ENCODE results near the gene LGI4. TPM values are rescaled to one million over a fixed set of nuclear protein-coding genes. Genes with fewer than 3 reads are reported as not detected.

Gene LGI4
- total RNA-seq, 4 donors from 2014 or later, result 24.8 to 47.9 (median 36.2) TPM

DNA sequence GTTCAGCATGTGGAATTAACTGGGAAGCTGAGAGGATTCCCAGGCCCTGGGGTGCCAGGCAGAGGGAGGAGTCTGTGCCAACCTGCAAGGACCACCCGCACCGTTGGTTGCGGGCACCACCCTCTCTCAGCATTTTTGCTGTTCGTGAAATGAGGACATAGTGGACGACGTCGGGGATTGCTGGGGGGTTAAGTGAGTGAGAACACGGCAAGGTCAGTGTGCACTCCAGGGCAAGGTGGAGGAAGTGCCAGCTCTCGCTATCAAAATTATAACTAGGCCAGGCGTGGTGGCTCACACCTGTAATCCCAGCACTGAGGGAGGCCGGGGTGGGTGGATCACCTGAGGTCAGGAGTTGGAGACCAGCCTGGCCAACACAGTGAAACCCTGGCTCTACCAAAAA lies 17.1 kb downstream of the LGI4 start:
- TF ChIP-seq EP300 (IDR thresholded peaks at IDR 0.05), result no peak
- TF ChIP-seq POLR2A (IDR thresholded peaks at IDR 0.05), result no peak
- TF ChIP-seq CTCF (IDR thresholded peaks at IDR 0.05), result no peak
- no peak for TF ChIP-seq POLR2AphosphoS5 (IDR thresholded peaks at IDR 0.05)
- H3K27ac ChIP-seq, result peak overlapping the region in 2 of 4 donors; percentile 62 to 91

GRCh38 chr19:35117116-35117515 lies 17.7 kb downstream of the LGI4 start:
- Histone ChIP-seq H3K9me3 (no peaks in the 10 kb centered on the region), H3K4me1 (peaks cover 0 to 27% (median 0%) of the 10 kb centered on the region in 3 donors), H3K36me3 (no peaks in the 10 kb centered on the region), H3K27me3 (peaks cover 12% of the 10 kb centered on the region), H3K4me3 (peak overlapping the region in 1 of 2 donors; percentile 42), H3K27ac (peak overlapping the region in 3 of 4 donors; percentile 47 to 91 (median 62))
- no peak for ATAC-seq
- WGBS, 2 donors (ENCODE audit: low coverage in 1 of 2), result 71 to 82% methylated on average over 2 of the region's 8 CpGs
- TF ChIP-seq POLR2A (IDR thresholded peaks at IDR 0.05), result no peak
- TF ChIP-seq POLR2AphosphoS5 (IDR thresholded peaks at IDR 0.05), result no peak
- no peak for TF ChIP-seq EP300 (IDR thresholded peaks at IDR 0.05)
- TF ChIP-seq CTCF (IDR thresholded peaks at IDR 0.05), result no peak

More for the DNA sequence above, 17.1 kb downstream of the LGI4 start:
- Histone ChIP-seq H3K9me3 (no peaks in the 10 kb centered on the region), H3K4me1 (peaks cover 0 to 34% (median 0%) of the 10 kb centered on the region in 3 donors), H3K36me3 (no peaks in the 10 kb centered on the region), H3K27me3 (peaks cover 7% of the 10 kb centered on the region), H3K4me3 (peak overlapping the region in 1 of 2 donors; percentile 42)
- 80 to 87% methylated on average over 3 to 9 of the region's 11 CpGs for WGBS, 2 donors (ENCODE audit: low coverage in 1 of 2)
- ATAC-seq, result no peak

GRCh38 chr19:35116072-35116801 lies 18.6 kb downstream of the LGI4 start:
- peaks cover 0 to 26% (median 0%) of the 10 kb centered on the region in 3 donors for H3K4me1 ChIP-seq
- no peak for ATAC-seq
- WGBS, 2 donors (ENCODE audit: low coverage in 1 of 2), result 67 to 82% methylated on average over 2 to 5 of the region's 13 CpGs
- peak overlapping the region in 1 of 2 donors; percentile 42 for H3K4me3 ChIP-seq
- H3K36me3 ChIP-seq, result no peaks in the 10 kb centered on the region
- TF ChIP-seq EP300 (IDR thresholded peaks at IDR 0.05) (no peak), CTCF (IDR thresholded peaks at IDR 0.05) (no peak), POLR2AphosphoS5 (IDR thresholded peaks at IDR 0.05) (no peak), POLR2A (IDR thresholded peaks at IDR 0.05) (no peak)
- peak overlapping the region in 3 of 4 donors; percentile 62 to 91 (median 71) for H3K27ac ChIP-seq
- H3K9me3 ChIP-seq, result no peaks in the 10 kb centered on the region
- H3K27me3 ChIP-seq, result peaks cover 20% of the 10 kb centered on the region

DNA sequence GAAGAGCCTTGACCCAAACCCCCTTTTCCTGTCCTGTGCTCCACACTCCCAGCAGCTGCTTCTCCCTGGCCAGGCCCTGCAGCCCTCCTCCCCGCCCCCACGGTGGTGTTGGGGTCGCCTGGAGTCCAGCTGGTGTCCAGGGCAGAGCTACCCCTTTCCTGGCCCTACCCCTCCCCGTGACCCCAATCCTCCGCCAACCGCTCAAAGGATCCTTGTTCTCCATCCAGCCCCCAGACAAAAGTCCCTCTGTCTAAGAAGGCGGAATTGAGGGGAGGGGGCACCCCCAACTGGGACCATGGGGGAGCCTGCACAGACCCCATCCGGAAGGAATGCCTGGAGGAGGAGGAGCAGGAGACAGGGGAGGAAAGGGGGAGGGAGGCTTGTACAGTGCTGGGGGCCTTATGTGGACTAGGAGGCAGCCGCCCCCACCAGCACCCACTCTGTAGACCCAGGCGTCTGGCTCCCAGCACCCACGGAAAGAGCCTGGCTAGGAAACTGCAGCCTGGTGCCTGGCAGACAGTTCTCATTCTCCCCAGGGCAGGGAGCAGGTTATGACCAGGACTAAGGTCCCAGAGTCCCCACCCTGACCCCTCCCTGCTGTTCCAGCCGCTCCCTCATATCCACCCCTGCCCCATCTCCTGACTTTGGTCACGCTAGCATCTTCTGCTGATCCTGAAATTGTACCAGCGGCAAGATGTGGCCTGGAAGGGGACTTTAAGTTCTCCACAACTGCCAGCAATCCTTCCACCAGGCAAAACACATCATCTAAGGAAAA lies 19.5 kb downstream of the LGI4 start, which contains the start of gene FXYD3:
Gene FXYD3 (plus strand): TSS at position 647 of the 775 bp plus-strand sequence. CDS start 3,554 bp downstream, outside the sequence.
- peak within 1 kb of the TSS in 1 of 2 donors; percentile 42 for H3K4me3 ChIP-seq
- H3K4me1 ChIP-seq, result peaks cover 0 to 18% (median 0%) of the 10 kb centered on the region in 3 donors
- no peaks in the 10 kb centered on the region for H3K9me3 ChIP-seq
- peaks cover 24% of the 10 kb centered on the region for H3K27me3 ChIP-seq
- 51% methylated on average over 4 of the region's 14 CpGs; no CpG with 5 or more reads in 1 of the 2 donors for WGBS, 2 donors (ENCODE audit: low coverage in 1 of 2)
- peak; percentile 23 for ATAC-seq
- H3K27ac ChIP-seq, result peak within 1 kb of the TSS in 3 of 4 donors; percentile 62 to 91 (median 71)
- H3K36me3 ChIP-seq, result no peaks in the 10 kb centered on the region
- TF ChIP-seq CTCF (IDR thresholded peaks at IDR 0.05) (no peak), POLR2AphosphoS5 (IDR thresholded peaks at IDR 0.05) (peak; percentile 17), EP300 (IDR thresholded peaks at IDR 0.05) (no peak), POLR2A (IDR thresholded peaks at IDR 0.05) (no peak)
